Activated naive CD8-positive, alpha-beta T cell treated with anti-CD3 and anti-CD28 coated beads, Interleukin-2, amount 50 U/mL, for 16 hours (primary cell): ENCODE data around the gene KIF19.
"Not testable (repeated sequence)": the region's sequence is repeated elsewhere in the genome, so short reads cannot be mapped to it uniquely, and the experiment has no call there.

ENCODE experiments used
- DNase-seq: peaks from one replicate; pipeline ENCODE4 v3.0.0-alpha.2; 2020; ENCODE audit warnings: low read depth, low spot score

KIF19 gene, protein sequence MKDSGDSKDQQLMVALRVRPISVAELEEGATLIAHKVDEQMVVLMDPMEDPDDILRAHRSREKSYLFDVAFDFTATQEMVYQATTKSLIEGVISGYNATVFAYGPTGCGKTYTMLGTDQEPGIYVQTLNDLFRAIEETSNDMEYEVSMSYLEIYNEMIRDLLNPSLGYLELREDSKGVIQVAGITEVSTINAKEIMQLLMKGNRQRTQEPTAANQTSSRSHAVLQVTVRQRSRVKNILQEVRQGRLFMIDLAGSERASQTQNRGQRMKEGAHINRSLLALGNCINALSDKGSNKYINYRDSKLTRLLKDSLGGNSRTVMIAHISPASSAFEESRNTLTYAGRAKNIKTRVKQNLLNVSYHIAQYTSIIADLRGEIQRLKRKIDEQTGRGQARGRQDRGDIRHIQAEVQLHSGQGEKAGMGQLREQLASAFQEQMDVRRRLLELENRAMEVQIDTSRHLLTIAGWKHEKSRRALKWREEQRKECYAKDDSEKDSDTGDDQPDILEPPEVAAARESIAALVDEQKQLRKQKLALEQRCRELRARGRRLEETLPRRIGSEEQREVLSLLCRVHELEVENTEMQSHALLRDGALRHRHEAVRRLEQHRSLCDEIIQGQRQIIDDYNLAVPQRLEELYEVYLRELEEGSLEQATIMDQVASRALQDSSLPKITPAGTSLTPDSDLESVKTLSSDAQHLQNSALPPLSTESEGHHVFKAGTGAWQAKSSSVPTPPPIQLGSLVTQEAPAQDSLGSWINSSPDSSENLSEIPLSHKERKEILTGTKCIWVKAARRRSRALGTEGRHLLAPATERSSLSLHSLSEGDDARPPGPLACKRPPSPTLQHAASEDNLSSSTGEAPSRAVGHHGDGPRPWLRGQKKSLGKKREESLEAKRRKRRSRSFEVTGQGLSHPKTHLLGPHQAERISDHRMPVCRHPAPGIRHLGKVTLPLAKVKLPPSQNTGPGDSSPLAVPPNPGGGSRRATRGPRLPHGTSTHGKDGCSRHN

DNA sequence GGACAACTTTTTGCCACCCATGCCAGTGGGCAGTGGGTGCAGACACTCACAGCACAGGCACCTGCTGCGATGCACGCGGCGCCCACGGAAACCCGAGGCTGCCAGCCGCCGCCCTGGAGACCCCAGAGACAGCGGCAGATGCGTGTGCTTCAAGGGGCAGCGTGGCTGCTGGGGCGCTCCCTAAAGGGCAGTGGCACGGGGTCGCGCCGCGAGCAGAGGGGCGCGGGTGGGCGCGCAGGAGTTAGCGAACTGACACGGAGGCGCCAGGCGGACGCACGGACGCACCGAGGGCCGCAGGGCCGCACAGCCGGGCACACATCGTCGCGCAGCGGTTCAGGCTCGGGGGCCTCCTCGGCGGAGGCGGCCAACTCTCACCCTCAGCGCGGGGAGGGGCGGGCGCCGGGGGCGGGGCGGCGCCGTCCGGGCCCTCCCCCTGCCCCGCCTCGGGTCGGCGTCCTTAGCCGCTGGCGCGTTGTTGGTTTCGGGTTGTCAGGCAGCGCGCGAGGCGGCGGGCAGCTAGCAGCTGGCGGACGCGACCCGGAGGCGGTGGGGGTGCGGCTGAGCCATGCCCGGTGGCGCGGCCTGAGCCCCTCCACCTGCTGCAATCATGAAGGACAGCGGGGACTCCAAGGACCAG, at the start of gene KIF19:
KIF19 (plus strand) TSS at position 484 of the 637 bp plus-strand sequence; CDS start at position 608, 124 bp downstream.
- DNase-seq, result no peak

- no peak for DNase-seq
Observed at GRCh38 chr17:74276541-74277009, 49.5 kb upstream of the KIF19 start.

- no peak for DNase-seq
Observed at GRCh38 chr17:74277935-74278334, 48.1 kb upstream of the KIF19 start.

GRCh38 chr17:74279617-74280016, 46.4 kb upstream of the KIF19 start:
- not testable (repeated sequence) for DNase-seq

GRCh38 chr17:74280093-74280513, 45.9 kb upstream of the KIF19 start:
- no peak for DNase-seq

- no peak for DNase-seq
Observed at GRCh38 chr17:74281799-74282198, 44.2 kb upstream of the KIF19 start.

- not testable (repeated sequence) for DNase-seq
Observed at GRCh38 chr17:74282274-74282586, 43.8 kb upstream of the KIF19 start.

DNA sequence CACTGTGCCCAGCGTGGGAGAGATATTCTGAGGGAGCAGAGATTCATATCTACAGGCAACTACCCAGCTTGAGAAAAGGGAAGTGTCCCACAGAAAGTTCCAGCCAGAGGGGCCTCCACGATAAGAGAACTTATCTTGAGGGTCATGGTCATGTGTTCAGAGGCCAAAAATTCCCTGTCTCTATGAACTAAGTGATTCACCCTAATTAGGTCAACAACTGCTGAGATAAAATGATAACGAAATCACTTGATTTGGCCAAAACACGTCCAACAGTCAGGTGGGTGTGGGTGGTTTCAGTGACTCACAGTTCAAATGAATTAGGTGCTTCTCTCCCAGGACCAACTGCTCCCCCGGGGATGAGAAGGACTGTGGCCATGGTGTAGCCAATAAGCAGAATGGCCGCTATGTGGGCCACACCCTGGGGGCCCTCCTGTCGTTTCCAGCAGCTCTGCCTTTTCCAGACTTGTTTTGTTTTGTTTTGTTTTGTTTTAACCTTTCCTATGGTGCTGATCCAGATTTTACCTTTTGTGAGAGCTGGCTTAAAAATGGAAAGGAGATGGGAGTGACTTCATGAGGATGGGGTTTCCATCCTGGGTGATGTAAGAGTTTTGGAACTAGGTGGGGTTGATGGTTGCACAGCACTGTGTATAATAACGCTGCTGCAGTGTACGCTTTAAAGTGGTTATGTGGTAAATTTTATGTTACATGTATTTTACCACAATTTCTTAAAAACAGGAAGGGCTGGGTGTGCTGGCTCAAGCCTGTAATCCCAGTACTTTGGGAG, 43.2 kb upstream of the KIF19 start:
- DNase-seq, result no peak

DNA sequence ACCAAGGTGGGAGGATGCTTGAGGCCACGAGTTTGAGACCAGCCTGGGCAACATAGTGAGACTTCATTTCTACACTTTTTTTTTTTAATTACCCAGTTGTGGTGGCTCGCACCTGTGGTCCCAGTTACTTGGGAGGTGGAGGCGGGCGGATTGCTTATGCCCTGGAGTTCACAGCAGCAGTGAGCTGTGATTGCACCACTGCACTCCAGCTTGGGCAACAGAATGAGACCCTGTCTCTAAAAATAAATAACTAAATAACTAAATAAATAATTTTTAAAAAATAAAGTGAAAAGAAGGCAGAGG, 42.7 kb upstream of the KIF19 start:
- no peak for DNase-seq

- no peak for DNase-seq
Observed at GRCh38 chr17:74287031-74287602, 38.9 kb upstream of the KIF19 start.

GRCh38 chr17:74288785-74289184, 37.2 kb upstream of the KIF19 start:
- DNase-seq, result no peak

DNA sequence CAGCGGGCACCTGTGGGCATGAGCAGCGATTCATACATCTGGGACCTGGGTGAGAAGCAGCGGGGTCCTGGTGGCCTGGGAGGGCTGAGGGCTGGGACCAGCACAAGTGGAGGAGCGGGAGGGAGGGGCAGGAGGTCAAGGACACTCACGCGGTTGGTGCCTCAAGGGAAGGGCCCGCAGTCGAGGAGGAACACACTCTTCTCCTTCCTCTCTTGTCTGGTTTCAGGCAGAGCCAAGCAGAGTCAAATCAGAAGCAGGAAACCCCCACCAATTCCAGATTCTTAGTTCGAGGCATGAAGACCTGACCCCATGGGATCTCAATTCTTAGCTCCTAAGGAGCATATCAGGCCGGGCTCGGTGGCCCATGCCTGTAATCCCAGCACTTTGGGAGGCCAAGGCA, 36.3 kb upstream of the KIF19 start:
- DNase-seq, result no peak

- no peak for DNase-seq
Observed at GRCh38 chr17:74290340-74290739, 35.7 kb upstream of the KIF19 start.

DNA sequence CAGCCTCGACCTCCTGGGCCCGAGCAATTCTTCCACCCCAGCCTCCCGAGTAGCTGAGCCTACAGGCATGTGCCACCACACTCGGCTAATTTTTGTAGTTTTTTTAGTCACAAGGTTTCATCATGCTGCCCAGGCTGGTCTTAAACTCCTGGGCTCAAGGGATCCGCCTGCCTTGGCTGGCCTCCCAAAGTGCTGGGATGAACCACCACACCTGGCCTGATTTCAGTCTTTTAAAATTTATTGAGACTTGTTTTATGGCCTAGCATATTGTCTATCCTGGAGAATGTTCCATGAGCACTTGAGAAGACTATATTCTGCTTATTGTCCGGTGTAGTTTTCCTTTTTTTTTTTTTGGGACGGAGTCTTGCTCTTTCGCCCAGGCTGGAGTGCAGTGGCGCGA, 33.5 kb upstream of the KIF19 start:
- no peak for DNase-seq

DNA sequence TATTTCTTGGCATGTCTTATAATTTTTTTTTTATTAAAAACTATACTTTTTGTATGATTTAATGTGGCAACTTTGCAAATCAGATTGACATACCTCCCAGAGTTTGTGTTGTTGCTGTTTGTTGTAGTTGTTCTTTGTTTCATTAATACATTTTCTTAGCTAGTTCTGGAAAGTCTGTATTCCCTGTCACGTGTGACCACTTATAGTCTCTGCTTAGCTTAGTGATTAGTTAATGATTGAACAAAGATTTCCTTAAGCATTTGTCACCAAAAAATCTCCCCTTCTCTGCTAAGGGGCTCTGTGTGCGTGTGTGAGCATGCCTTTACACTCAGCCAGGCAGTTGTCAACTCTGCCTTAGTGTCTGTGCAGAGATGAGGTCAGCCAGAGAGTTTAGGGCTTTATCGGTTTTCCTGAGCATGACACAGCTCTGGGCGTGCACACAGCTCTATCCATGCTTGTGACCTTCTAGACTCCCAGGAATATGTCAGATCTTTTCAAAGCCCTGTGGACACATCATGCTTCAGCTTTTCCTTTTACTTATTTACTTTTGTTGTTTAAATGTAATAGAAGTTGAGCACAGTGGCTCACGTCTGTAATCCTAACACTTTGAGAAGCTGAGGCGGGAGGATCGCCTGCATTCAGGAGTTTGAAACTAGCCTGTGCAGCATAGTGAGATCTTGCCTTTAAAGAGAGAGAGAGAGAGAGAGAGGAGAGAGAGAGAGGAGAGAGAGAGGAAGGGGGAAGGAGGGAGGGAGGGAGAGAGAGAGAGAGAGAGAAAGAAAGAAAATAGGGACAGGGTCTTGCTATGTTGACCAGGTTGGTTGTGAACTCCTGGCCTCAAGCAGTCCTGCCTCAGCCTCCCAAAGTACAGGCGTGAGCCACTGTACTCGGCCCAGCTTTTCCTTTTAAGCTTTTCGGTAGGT, 30.1 kb upstream of the KIF19 start:
- DNase-seq, result no peak

GRCh38 chr17:74296548-74296936, 29.5 kb upstream of the KIF19 start:
- DNase-seq, result no peak

DNA sequence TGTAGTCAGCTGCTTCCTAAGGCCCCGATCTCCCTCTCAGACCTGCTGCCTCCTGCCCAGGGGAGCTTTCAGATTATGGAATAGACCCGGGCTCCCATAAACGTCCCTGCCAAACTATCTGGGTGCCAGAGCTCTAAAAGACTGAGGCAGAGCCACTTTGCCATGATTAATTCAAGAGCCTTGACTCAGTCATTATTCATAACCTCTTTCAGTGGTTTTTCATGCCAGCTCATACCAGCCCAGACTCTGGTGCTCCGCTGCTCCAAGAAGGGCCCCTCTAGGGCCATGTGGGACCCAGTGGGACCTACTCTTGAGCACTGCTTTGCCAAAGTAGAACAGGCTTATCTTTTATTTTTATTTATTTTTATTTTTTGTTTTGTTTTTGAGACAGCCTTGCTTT, 28.1 kb upstream of the KIF19 start:
- DNase-seq, result no peak

GRCh38 chr17:74298778-74299177, 27.2 kb upstream of the KIF19 start:
- no peak for DNase-seq

GRCh38 chr17:74299226-74300009, 26.6 kb upstream of the KIF19 start:
- DNase-seq, result no peak
